GM19455 (cell line): Measurements from ENCODE around the gene CYP2W1.
"Not testable (repeated sequence)": the region's sequence is repeated elsewhere in the genome, so short reads cannot be mapped to it uniquely, and the experiment has no call there.

Source experiments
- ATAC-seq: cut with Tn5 transposase; IDR thresholded peaks from one replicate; pipeline ENCODE4 v1.9.1; 2021; ENCODE audit not compliant: unreplicated experiment

CYP2W1 gene

DNA sequence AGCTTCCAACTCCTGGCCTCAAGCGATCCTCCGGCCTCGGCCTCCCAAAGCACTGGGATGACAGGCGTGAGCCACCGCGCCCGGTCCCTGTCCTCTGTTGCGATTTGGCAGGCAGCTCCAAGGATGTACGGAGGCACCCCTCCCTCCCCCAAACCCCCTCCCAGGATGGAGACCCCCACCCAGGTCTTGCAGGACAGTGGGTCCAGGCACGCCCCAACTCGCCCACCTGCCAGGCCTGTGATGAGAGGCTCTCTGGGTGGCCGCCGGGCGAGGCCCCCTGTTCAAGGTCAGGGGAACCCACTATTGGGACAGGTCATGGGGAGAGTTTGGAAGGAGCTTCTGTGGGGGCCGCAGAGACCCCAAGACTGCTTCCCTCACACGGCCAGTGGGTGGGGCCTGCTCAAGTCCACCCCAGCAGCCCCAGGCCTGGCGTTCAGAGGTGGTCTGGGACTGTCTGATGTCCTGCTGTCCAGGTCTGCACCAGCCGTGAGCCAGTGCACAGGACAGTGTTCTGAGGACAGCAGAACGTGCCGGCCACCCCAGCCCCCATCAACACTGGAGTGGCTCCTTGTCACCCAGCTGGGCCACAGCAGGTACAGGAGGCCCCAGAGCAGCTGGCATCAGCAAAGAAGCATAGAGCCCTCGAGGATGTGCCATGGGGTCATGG, 31.0 kb upstream of the CYP2W1 start:
- ATAC-seq = no peak

DNA sequence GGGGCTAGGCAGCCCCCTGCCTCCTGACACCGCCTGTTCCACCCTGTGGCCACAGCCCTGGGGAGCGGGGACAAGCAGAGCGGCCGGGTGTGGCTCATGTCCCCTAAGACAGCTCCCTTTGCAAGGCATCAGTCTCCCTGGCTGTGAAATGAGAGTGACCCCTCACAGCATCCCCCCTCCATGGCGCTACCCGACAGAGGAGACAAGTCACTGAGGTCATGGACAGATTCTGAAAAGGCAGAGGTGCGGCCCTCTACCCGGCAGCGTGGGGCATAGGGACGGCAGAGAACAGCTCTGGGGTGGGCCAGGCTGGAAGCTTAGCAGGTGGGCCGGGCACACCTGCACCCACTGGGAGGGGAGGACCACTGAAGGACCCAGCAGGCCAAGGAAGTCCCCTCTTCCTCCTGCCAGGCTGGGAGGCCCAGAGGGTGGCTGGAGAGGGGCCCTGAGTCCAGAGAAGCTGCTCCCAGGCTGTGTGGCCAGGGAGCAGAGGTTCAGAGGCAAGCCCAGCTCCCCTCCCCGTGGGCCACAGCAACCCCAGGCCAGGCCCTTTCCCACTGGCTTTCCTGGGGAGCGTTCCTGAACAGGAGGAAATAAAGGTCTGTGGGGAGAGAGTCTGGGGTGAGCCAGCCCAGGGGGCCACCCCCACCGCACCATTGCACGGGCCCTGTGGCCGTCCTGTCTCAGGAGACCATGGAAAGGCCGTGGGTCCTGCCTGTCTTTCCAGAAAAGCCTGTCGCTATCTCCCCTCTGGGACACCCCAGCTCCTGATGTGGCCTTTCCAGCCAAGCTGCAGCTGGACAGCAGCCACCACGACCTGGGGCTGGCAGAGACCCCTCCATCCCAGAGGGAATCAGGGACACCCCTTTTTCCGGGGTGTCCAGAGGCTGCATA, 30.2 kb upstream of the CYP2W1 start:
- no peak for ATAC-seq

DNA sequence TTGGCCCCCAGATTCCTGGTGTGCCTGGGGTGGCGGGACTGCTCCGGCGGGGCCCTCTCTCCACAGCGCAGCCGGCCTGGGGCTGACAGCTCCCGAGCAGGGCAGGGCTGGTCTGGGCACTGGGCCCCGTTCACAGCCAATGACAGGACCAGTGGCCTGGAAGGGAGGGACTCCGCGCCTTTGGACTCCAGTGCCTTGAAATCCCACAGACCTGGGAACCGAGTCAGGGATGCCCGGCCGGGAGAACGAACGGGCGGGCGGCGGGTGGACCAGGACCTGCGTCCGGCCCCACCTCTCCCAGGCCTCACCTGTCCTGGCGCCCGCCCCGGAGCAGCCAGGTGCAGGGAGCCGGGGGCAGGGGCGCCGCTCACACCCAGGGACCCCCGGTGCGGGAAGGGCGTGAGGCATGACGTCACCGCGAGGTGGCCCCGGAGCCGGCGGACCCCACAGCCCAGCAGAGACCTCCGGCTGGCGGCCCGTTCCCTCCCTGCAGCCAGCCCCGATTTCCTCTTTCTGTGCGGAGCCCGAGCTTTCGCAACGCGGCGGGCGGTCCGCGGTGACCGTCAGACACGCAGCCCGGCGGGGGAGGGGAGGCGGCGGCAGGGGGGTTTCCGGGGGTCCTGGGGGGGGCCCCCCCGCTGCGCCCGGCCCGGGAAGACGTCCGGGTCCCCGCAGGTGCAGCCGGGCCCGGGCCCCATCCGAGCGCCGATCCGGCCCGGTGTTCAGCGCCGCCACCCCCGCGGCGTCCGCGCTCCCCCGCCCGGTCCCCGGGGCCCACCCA, 29.2 kb upstream of the CYP2W1 start:
- ATAC-seq = peak; percentile 33

DNA sequence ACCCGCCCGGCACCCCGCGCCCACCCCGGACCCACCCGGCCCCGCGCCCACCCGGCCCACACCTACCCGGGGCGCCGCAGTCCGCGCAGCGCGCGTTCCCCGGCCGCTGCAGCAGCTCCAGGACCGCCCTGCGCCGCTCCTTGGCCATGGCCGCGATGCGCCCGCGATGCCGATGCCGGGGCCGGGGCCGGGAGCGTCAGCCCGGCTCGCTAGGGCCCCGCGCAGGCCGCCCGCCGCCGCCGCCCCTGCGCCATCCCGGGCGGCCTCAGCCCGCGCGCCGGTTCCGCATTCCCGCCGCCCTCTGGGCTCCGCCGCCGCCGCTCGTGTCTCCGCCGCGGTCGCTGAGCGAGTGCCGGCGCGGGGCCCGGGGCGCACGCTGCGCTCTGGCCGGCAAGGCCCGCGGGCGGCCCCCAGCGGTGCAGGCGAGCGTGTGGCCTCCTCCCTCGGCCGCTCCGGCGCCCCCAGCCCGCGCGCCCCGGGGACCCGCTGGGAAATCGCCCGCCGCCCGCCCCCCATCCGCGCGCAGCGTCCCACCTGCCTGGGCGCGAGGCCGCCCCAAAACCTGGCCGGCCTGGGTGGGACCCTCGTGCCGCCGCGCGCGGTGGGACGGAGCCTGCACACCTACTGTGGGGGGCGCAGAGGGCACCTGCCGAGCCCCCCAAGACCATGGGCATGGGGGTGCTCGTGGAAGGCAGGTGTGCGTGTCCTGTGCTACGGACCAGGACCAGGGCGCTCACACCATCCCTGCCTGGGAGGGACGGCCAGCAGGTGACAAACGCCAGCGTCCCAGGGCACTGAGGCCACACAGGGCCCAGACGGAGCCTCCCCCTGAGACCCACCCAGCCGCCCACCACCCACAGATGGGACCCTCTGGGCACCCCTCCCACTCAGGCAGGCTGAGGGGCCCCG, 28.4 kb upstream of the CYP2W1 start, which contains the start of gene ADAP1:
ADAP1 (minus strand) TSS at position 351 of the 909 bp plus-strand sequence; CDS start at position 148, 203 bp downstream.
- peak; percentile 43 for ATAC-seq

DNA sequence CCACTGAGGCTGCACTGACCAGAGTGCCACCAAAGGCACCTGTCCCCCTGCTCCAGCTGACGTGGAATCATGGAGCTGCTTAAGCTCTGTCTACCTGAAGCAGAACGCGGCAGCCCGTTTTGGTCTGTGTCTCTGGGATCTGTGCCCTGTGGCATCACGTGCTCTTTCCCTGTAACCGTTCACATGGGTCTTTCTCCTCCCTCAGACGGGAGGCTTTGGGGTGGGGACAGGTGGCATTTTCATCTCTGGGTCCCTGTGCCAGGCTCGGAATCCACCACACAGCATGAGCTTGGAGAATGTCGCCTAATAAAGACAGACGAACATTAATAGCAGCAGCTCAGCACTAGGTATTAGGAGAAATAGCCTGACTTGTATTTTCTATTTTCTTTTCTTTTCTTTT, 26.9 kb upstream of the CYP2W1 start:
- no peak for ATAC-seq

DNA sequence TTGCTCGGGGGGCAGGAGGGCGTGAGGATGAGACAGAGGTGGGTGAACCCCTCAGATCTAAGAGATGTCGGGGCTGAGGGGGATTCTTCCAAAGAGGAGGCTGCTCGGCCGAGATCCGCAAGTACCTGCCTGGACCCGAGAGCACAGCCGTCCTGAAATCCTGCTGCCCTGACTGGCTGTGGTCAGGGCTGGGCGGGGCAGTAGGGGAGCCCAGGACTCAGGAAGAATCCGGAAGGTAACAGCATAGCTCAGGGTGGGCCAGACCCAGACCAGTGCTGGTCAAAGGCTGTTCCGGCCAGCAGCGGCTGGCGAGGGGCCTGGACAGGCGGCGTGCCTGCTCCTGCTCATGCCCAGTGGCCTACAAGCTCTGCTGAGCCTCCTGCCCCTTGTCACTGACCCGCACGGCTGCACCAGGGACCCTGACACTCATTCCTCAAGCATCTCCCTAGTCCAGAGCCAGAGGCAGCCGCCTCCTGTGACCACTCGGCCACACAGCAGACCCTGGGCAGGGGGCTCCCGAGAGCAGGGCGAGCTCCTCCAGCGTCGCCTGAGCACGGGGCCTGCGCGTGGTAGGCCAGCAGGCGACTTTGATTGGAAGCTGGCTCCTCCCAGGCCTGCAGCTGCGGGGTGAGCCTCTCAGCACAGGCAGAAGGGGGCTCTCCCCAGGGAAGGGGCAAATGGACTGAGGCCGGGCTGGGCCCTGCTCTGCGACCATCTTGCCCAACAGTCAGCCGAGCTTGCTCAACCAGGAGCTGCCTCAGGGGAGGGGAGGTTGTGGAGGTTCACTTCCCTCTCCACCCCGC, 25.4 kb upstream of the CYP2W1 start:
- ATAC-seq = no peak

DNA sequence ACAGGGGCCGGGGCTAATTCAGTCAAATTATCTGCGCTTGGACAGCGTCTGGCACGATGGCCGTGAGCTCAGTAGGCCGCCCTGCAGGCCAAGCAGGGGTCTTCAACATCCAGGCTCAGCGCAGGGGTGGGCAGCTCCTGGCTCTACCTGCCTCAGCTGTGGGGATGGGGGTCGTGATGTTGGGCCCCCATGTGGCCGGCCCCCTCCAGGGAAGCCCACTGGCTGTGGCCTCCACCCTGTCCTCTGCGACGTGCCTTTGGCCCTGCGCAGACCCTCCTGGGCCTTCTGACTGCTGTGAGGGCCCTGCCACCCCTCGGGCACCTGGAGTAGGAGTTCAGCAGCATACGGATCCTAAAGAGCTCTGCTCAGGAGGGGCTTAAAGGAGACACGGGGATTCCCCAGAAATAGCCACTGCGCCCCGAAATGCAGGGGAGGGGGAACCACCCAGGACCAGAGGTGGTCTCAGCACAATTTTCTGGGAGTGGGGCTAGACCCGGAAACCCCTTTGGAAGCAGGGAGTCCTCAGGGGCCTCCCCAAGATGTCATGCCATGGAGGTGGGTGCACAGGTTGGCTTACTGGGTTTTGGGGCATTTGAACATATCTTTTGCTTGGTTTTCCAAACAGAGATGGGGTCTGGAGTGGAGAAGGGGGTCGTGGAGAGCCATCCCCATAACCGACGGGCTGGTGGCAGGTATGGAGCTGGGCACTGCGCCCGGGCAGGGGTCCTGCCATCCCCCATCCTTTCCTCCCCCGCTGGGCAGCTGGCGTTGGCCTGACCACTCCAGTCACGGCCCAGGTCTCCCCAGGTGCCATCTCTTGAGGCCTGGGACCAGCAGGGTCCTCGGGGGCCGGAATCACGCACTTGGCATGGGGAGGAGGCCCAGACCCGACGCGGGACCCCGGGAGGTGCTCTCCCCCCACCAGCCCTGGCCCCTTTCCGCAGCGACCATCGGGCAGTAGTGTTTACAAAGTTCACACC, 24.5 kb upstream of the CYP2W1 start:
- ATAC-seq = no peak

DNA sequence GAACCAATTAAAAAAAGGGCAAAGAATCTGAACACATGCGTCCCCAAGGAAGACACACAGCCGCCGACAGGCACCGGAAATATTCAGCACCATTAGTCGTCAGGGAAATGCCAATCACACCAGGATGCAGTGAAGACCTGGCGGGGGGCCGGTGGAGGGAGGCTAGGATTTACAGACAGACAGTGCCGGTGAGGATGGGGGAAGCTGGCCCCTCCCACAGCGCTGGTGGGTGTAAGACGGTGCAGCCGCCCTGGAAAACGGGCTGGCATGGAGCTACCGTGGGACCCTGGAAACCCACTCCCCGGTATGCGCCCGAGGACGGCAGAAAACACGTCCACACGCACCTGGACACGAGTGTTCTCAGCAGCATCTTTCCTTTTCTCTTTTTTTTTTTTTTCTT, 23.7 kb upstream of the CYP2W1 start:
- ATAC-seq = no peak

DNA sequence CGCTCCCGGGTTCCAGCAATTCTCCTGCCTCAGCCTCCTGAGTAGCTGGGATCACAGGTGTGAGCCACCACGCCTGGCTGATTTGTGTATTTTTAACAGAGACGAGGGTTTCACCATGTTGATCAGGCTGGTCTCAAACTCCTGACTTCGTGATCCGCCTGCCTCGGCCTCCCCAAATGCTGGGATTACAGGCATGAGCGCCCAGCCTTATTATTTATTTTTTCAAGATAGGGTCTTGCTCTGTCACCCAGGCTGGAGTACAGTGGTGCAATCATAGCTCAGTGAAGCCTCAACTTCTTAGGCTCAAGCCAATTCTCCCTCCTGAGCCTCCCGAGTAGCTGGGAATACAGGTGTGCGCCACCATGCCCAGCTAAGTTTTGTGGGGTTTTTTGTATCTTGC, 23.2 kb upstream of the CYP2W1 start:
- not testable (repeated sequence) for ATAC-seq

DNA sequence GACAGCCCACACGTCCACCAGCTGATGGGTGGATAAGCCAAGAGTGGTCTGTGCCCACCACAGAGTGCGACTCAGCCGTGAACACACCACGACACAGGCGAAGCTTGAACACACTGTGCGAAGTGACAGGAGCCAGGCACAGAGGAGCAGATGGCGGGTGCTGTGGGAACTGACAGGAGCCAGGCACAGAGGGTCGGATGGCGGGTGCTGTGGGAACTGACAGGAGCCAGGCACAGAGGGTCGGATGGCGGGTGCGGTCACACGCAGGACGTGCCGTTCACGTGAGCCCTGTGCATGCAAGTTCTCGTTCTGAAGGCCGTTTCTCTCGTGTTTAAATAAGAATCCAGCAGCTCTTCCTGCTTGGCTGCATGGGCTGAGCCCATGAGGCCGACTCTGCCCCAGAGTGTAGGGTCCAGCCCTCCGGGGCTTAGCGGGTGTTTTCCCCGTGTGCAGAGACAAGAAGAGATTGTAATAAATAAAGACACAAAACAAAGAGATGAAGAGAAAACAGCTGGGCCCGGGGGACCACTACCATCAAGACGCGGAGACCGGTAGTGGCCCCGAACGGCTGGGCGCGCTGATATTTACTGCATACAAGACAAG, 22.6 kb upstream of the CYP2W1 start:
- ATAC-seq = no peak

DNA sequence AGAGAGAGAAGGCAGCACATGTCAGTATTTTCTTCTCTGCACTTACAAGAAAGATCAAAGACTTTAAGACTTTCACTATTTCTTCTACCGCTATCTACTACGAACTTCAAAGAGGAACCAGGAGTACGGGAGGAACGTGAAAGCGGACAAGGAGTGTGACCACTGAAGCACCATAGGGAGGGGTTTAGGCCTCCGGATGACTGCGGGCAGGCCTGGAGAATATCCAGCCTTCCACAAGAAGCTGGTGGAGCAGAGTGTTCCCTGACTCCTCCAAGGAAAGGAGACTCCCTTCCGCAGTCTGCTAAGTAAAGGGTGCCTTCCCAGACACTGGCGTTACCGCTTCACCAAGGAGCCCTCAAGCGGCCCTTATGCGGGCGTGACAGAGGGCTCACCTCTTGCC, 22.0 kb upstream of the CYP2W1 start:
- ATAC-seq = not testable (repeated sequence)

DNA sequence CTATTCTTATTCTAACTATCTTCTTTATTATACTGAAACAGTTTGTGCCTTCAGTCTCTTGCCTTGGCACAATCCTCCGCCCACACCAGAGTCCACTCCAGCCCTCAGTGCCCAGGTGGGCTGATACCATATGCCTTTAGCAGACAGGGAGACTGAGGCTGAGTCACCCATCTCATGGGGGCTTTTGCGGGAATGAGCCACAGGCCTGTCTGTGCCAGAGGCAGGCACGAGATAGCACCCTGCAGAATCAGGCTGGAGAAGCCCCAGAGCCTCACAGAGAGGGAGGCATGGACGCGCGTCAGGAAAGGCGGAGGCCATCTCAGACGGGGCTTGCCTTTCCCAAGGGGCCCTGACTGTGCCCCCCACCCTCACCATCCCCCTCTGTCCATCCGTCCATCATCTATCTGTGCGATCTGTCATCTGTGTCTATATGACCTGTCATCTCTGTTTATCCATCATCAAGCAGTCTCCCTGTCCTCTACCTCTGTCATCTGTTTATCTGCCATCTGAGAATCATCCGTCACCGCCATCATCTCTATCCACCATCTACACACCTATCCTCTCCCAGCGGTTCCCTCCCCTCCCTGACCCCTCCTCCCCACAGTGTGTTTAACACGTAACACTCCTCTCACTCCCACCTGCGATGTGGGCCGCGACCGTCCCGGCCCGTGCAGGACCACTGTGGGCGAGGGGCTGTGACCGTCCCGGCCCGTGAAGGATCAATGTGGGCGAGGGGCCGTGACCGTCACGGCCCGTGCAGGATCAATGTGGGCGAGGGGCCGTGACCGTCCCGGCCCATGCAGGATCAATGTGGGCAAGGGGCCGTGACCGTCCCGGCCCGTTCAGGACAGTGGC, 21.2 kb upstream of the CYP2W1 start:
- no peak for ATAC-seq

DNA sequence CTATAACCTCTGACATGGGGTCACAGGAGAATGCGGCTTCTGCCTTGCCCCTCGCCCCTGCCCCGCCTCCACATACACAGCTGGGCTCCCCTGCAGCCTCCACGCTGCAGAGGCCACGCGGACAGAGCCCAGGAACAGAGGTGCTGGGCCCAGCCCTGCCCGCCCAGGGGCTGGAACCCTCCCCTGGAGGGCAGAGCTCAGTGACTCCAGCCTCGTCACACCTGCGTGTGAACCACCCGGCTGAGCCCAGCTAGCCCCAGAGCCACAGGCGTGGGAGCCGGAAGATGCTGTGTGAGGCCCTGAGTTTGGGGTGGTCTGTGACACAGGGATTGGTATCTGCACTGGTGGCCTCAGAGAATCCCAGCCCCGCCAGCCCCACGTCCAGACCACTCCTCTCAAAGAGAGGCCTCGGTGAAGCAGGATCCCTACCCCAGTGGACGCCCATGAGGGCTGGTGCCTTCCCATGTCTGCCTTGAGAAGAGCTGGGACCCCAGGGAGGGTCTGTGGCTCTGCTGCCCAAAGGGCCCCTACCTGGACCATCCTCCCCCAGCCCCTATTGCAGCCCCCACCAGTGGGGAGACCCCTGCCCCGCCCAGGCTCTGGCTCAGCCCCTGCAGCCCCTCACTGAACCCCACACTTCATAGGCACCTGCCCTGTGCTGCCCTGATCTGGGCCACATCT, 20.4 kb upstream of the CYP2W1 start:
- no peak for ATAC-seq

DNA sequence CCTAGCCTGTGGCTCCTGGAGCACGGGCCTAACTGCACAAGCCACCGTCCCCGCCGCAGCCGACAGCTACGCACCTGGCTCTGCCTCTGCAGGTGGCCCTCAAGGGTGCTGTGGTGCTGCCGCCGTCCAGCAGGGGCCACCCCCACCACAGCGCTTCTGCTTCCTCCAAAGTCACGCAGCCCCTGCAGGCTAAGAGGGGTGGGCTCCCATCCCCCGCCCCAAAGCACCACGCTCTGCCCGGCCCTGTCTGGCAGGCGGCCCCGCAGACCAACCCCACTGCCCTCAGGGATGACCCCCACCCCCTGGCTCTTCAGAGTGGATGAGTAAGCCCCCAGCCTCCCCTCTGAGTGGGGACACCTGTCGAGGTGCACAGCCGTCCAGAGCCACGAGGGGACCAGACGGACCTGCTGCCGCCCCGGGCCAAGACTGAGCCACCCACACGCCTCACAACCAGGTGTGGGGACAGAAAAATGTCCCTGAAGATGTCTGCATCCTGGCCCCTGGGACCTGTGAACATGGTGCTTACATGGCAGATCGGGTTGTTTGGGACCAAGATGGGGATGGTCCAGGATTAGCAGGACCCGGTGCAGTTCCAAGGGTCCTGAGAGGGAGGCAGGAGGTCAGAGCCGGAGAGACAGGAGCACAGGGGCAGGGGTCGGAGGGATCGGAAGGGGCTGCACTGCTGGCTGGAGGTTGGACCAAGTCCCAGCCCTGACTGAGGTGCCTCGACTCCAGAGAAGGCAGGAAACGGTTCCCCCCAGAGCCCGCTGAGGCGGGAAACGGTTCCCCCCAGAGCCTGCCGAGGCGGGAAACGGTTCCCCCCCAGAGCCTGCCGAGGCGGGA, 19.5 kb upstream of the CYP2W1 start:
- no peak for ATAC-seq

DNA sequence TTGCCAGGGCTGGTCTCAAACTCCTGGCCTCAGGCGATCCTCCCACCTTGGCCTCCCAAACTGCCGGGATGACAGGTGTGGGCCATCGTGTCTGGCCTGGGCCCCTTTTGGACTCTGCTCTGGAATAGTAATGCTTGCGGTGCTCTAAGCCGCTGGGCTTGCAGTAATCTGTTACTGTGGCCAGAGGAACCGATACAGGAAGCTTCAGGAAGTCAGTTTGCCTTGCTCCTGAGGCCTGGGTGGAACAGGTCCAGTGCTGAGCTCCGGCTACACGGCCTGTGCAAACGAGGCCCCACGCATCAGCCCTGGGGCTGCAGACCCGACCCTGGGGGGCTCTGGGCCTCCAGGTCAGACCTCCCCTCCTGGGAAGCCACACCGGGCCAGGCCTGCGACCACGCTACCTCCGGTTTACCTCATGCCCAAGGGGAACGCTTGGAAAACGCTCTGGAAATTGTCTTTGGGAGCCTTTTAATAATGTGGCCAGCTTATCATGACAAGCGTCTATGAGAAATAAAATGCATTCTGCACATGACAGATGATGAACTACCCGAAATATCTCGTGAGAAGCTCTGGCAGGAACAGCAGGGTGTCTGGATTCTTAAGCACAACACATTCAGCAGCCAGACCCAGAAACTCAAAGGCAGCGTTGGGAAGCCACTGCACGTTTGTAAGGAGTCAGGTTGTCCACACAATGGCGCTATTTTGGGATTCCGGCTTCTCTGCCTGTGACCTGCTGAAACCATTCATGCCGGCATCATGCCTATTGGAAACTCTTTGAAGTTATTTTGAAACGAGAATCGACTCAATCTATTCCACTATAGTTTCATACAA, 18.4 kb upstream of the CYP2W1 start:
- no peak for ATAC-seq
